GM19455 (cell line): ENCODE data around the gene SOX5.

ENCODE experiments used
- ATAC-seq: cut with Tn5 transposase; IDR thresholded peaks from one replicate; pipeline ENCODE4 v1.9.1; 2021; ENCODE audit not compliant: unreplicated experiment

The SOX5 gene

GRCh38 chr12:23949348-23950209 lies at the start of gene SOX5:
SOX5 (minus strand) TSS chr12:23949670; CDS start chr12:23949601, 69 bp downstream.
- ATAC-seq: no peak

GRCh38 chr12:23987046-23987445 lies 37.6 kb upstream of the SOX5 start:
- no peak for ATAC-seq

GRCh38 chr12:23980826-23981225 lies 31.4 kb upstream of the SOX5 start:
- ATAC-seq: no peak

- no peak for ATAC-seq
Observed at GRCh38 chr12:23964812-23965211, 15.3 kb upstream of the SOX5 start.

- ATAC-seq: no peak
Observed at GRCh38 chr12:23959826-23960225, 10.4 kb upstream of the SOX5 start.

GRCh38 chr12:23954332-23954731 lies 4.9 kb upstream of the SOX5 start:
- no peak for ATAC-seq

- no peak for ATAC-seq
Observed at GRCh38 chr12:23952071-23952470, 2.6 kb upstream of the SOX5 start.

- ATAC-seq: no peak
Observed at GRCh38 chr12:23950775-23951451, 1.4 kb upstream of the SOX5 start.

GRCh38 chr12:23950210-23950774 lies 822 bp upstream of the SOX5 start:
- ATAC-seq: no peak

- ATAC-seq: no peak
Observed at GRCh38 chr12:23948291-23948690, 1.2 kb downstream of the SOX5 start.

GRCh38 chr12:23947395-23947794 lies 2.1 kb downstream of the SOX5 start:
- ATAC-seq: no peak

GRCh38 chr12:23945249-23945648 lies 4.2 kb downstream of the SOX5 start:
- ATAC-seq: no peak

- no peak for ATAC-seq
Observed at GRCh38 chr12:23944067-23944466, 5.4 kb downstream of the SOX5 start.

- ATAC-seq: no peak
Observed at GRCh38 chr12:23942841-23943240, 6.6 kb downstream of the SOX5 start.

- no peak for ATAC-seq
Observed at GRCh38 chr12:23941780-23942179, 7.7 kb downstream of the SOX5 start.

GRCh38 chr12:23938422-23938821 lies 11.0 kb downstream of the SOX5 start:
- ATAC-seq: no peak

- ATAC-seq: no peak
Observed at GRCh38 chr12:23931176-23931575, 18.3 kb downstream of the SOX5 start.

GRCh38 chr12:23930599-23930998 lies 18.9 kb downstream of the SOX5 start:
- no peak for ATAC-seq

GRCh38 chr12:23929906-23930305 lies 19.6 kb downstream of the SOX5 start:
- ATAC-seq: no peak

GRCh38 chr12:23927907-23928306 lies 21.6 kb downstream of the SOX5 start:
- no peak for ATAC-seq

- peak; percentile 62 for ATAC-seq
Observed at GRCh38 chr12:23921099-23921856, 28.2 kb downstream of the SOX5 start.
